Measurements from ENCODE around the gene RSBN1.

- TF ChIP-seq, protein P1, sequence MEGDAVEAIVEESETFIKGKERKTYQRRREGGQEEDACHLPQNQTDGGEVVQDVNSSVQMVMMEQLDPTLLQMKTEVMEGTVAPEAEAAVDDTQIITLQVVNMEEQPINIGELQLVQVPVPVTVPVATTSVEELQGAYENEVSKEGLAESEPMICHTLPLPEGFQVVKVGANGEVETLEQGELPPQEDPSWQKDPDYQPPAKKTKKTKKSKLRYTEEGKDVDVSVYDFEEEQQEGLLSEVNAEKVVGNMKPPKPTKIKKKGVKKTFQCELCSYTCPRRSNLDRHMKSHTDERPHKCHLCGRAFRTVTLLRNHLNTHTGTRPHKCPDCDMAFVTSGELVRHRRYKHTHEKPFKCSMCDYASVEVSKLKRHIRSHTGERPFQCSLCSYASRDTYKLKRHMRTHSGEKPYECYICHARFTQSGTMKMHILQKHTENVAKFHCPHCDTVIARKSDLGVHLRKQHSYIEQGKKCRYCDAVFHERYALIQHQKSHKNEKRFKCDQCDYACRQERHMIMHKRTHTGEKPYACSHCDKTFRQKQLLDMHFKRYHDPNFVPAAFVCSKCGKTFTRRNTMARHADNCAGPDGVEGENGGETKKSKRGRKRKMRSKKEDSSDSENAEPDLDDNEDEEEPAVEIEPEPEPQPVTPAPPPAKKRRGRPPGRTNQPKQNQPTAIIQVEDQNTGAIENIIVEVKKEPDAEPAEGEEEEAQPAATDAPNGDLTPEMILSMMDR (IDR thresholded peaks at IDR 0.05): no peak
- TF ChIP-seq POLR2A (IDR thresholded peaks at IDR 0.05): no peak
Measured at GRCh38 chr1:113802367-113803007, 9.8 kb downstream of the RSBN1 start.

All from body of pancreas (tissue), 4 donors.